Measurements from ENCODE around the gene PLCXD3.
"Not testable (repeated sequence)": the region's sequence is repeated elsewhere in the genome, so short reads cannot be mapped to it uniquely, and the experiment has no call there.

PLCXD3 gene

DNA sequence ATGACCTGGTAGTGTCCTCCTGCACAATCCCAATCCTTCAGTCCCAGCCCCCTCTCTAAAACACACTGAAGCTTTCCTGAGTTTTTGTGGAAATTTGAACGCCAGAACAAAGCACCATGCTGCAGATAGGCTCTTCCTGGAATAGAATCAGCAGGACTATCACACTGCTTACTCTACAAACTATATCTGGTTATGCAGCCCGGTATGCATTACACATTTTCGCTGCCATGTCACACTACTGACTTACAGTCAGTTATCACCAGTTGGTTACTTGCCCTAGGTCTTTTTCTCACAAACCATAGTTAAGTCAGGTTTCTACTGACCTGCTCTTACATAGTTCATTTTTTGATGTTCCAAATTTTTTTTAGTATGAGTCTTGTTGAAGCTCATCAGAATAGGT is 24.9 kb downstream of the PLCXD3 start:
- TF ChIP-seq, protein P1, sequence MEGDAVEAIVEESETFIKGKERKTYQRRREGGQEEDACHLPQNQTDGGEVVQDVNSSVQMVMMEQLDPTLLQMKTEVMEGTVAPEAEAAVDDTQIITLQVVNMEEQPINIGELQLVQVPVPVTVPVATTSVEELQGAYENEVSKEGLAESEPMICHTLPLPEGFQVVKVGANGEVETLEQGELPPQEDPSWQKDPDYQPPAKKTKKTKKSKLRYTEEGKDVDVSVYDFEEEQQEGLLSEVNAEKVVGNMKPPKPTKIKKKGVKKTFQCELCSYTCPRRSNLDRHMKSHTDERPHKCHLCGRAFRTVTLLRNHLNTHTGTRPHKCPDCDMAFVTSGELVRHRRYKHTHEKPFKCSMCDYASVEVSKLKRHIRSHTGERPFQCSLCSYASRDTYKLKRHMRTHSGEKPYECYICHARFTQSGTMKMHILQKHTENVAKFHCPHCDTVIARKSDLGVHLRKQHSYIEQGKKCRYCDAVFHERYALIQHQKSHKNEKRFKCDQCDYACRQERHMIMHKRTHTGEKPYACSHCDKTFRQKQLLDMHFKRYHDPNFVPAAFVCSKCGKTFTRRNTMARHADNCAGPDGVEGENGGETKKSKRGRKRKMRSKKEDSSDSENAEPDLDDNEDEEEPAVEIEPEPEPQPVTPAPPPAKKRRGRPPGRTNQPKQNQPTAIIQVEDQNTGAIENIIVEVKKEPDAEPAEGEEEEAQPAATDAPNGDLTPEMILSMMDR (conservative IDR thresholded peaks at IDR 0.05), result no peak
- H3K27ac ChIP-seq, result no peak overlapping the region

DNA sequence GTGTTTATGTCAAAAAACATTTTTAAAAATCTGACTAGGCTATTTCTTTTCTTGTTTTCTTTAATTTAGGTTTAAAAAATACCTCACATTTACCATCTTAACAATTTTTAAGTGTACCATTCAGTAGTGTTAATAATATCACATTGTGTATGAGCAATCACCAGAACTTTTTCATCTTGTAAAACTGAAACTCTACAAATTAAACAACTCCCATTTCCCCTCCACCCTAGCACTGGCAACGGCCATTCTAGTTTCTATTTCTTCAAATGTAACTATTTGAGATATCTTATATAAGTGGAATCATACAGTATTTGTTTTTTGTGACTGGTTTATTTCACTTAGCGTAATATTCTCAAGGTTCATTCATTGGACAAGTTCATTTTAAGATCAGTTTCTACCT is 27.7 kb downstream of the PLCXD3 start:
- TF ChIP-seq, protein P1 (conservative IDR thresholded peaks at IDR 0.05), result no peak
- H3K27ac ChIP-seq, result no peak overlapping the region

DNA sequence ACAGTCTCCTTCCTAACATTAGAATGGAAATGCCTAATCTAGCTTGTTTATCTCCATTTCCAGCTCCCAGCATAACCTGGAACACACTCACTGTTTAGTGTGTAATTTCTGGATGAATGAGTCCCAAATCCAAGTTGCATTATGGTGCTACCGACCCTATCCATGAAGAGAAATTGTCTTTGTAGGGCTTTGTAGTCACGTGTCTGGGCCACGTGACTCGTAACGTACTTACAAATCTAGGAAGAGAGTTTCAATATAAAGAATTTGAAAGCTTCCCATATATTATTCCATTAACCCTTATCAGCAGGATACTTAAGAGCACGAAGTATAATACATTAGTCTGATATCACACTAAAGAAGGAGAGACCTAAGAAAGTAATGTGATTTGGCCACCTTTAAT is 28.2 kb downstream of the PLCXD3 start:
- TF ChIP-seq, protein P1 (conservative IDR thresholded peaks at IDR 0.05), result no peak
- H3K27ac ChIP-seq, result no peak overlapping the region

DNA sequence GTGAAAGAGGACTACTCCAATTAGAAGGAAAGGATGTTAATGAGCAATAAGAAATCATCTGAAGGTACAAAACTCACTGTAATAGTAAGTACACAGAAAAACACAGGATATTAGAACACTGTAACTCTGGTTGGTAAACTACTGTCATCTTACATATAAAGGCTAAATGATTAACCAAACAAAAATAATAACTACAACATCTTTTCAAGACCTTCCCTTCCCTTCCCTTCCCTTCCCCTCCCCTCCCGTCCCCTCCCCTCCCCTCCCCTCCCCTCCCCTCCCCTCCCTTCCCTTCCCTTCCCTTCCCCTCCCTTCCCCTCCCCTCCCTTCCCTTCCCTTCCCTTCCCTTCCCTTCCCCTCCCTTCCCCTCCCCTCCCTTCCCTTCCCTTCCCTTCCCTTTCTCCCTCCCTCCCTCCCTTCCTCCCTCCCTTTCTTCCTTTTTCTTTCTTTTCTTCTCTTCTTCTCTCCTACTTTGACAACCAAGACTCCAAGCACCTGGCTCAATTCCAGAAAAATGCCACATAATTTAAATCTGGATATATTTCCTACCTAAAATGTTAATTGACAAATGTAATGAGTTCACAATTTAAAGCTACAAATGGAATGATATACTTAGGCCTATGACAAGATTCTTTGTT is 38.7 kb downstream of the PLCXD3 start:
- H3K27ac ChIP-seq, result not testable (repeated sequence)

DNA sequence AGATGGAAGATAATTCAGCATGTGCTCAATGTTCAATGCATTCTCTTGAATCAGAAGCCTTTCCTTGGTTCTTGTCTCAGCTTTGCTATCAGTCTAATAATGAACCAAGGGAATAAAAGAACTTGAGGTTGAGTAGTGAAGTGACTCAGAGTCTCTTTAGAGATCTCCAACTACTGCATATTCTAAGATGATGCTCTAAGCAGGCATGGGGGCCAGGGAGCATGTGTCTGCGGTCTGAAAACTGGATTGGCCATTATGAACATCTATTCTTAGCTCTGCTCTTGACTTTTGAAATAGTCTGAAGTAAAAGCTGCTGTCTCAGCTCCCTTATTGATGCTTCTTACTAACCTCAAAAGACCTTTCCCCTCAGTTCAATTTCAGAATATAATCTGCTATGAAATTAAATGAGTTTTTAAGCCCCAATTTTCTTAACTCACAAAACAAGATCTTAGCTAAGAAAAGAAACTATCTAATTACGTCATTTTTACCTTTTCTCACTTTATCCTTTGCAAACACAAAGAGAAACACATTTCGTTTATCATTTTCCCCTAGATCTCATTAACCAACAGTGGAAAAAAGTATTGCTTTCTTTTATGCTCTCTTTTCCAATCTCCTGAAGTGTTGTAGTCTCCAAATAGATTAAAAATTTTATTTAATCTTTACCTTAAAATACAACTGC is 44.8 kb downstream of the PLCXD3 start:
- TF ChIP-seq, protein P1 (conservative IDR thresholded peaks at IDR 0.05), result no peak
- no peak overlapping the region for H3K27ac ChIP-seq

DNA sequence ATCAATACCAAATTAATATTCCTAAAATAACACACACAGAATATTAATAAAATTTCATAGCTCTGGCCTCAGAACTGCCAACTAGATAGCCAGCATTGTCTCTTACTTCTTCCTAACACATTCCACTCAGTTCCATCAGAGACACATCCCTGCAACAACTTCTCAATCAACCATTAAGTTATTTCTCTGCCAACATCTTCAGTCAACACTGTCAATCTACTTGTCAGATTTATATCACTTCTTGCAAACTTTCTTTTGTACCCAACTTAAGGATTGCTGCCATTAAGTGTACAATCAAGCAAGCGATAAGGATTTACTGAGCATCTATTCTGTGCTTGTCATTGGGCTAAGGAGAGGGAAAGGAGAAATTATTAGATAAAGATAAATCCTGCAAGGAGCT is 50.8 kb downstream of the PLCXD3 start:
- TF ChIP-seq, protein P1 (conservative IDR thresholded peaks at IDR 0.05), result no peak
- no peak overlapping the region for H3K27ac ChIP-seq

DNA sequence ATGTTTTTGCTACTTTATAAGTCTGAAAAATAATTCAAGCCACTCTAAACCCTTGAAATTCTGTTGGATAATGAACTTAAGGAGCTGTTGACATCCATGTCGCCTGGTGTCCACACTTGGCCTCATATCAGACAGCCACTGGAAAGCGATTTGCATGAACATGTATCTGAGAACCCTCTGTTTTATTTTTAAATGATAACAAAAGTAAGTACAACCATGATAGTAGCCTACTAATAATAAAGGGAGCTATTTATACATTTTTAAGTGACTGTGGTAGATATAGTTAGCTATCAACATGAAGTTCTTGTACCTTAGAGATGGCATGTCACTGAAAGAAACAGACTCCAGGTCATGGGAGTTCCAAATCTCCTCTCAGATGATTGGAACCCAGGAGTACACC is 53.3 kb downstream of the PLCXD3 start:
- H3K27ac ChIP-seq, result no peak overlapping the region
- TF ChIP-seq, protein P1 (conservative IDR thresholded peaks at IDR 0.05), result no peak

DNA sequence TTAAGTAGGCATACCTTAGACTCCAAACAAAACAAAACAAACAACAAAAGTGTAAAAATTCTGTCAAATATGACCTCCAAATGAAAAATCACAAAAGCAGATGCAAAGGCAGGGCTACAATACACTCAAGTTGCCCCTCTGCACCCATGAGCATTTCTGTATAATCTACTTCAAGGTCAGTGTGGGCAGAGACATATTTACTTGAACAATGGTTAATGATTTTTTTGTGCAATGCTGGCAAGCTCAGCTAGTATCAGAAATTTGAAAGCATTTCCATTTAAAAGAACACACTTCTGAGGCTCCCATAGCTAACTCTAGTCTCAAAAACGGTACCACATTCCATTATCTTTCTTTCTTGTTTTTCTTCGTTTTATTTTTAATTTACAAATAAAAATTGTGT is 57.9 kb downstream of the PLCXD3 start:
- TF ChIP-seq, protein P1 (conservative IDR thresholded peaks at IDR 0.05), result no peak
- H3K27ac ChIP-seq, result no peak overlapping the region
